Panc1 (cell line): ENCODE data around the gene EMC8. TPM values are rescaled to one million over a fixed set of nuclear protein-coding genes. Genes with fewer than 3 reads are reported as not detected.

Experiments used
- ATAC-seq: fragments of 200-7000 bp; cut with Tn5 transposase; 2 replicates; pipeline ENCODE4 v1.9.1; 2020; ENCODE audit warnings: mild to moderate bottlenecking, moderate library complexity
- BruUV-seq: library from RNA; stranded (reverse); fragments of 400-500 nt; replicated peaks from 2 replicates; lab custom pipeline; 2021; lab: Mats Ljungman, UMichigan
- CTCF ChIA-PET: fragments of 300-600 bp; sonication (Branson Sonifier 250); formaldehyde crosslinking; loops from one replicate; lab custom pipeline; 2022; ENCODE audit warnings: antibody characterized with exemption; lab: Charles Lee
- POLR2A ChIA-PET: fragments of 300-600 bp; sonication (Branson Sonifier 250); formaldehyde crosslinking; loops from one replicate; lab custom pipeline; 2022; ENCODE audit warnings: antibody characterized with exemption; lab: Charles Lee
- DNase-seq: peaks from one replicate; pipeline ENCODE4 v3.0.0-alpha.2; 2010; ENCODE audit warnings: low read depth, low spot score
- H3K27ac ChIP-seq: 2 replicates; pipeline ENCODE4 v1.5.1; 2011; ENCODE audit warnings: mild to moderate bottlenecking, low read length, inconsistent platforms
- H3K27me3 ChIP-seq: fragments of 200-500 bp; sonication (Bioruptor generic); 2 replicates; pipeline ENCODE4 v1.6.0; 2014; ENCODE audit warnings: low read length, inconsistent platforms; ENCODE audit not compliant: control insufficient read depth, insufficient read depth
- H3K36me3 ChIP-seq: fragments of 200-500 bp; sonication (Bioruptor generic); 2 replicates; pipeline ENCODE4 v1.5.1; 2014; ENCODE audit warnings: inconsistent platforms, mild to moderate bottlenecking, low read length, moderate library complexity; ENCODE audit not compliant: control insufficient read depth, insufficient read depth
- H3K4me1 ChIP-seq: 2 replicates; pipeline ENCODE4 v1.5.1; 2011; ENCODE audit warnings: inconsistent platforms, mild to moderate bottlenecking, low read length, moderate library complexity; ENCODE audit not compliant: control insufficient read depth, insufficient read depth
- H3K4me3 ChIP-seq, 2 experiments: 2 replicates each; pipeline ENCODE4 v1.5.1; 2011 to 2012; ENCODE audit warnings: low read depth in 2 of 2, low read length in 2 of 2, mild to moderate bottlenecking in 2 of 2, inconsistent platforms in 1 of 2, moderate library complexity in 1 of 2
- H3K9me3 ChIP-seq: fragments of 200-500 bp; sonication (Bioruptor generic); 2 replicates; pipeline ENCODE4 v1.5.1; 2014; ENCODE audit warnings: low read depth, mild to moderate bottlenecking, inconsistent platforms, low read length, moderate library complexity; ENCODE audit not compliant: control insufficient read depth, insufficient read depth
- POLR2AphosphoS5 ChIP-seq: IDR thresholded peaks from 2 replicates; pipeline ENCODE4 v1.6.1; 2012; ENCODE audit warnings: mild to moderate bottlenecking, low read depth, low read length, moderate library complexity
- SIN3A ChIP-seq: IDR thresholded peaks from 2 replicates; pipeline ENCODE4 v1.6.1; 2012; ENCODE audit warnings: low read depth, mild to moderate bottlenecking, low read length, moderate library complexity, borderline replicate concordance; ENCODE audit not compliant: insufficient read depth
- TCF7L2 ChIP-seq: IDR thresholded peaks from 2 replicates; pipeline ENCODE4 v1.6.1; 2011; ENCODE audit warnings: mild to moderate bottlenecking, low read depth, low read length, inconsistent platforms
- in situ Hi-C: cut with HindIII; loops from 2 replicates; pipeline ENCODE4 v1.10.0; 2016; ENCODE audit warnings: low sequenced_read_pairs, low pct_unique_long_range_greater_than_20kb
- intact Hi-C: fragments of 100-400 bp; cut with micrococcal nuclease; formaldehyde crosslinking; loops from one replicate; pipeline ENCODE4 v1.10.0; 2022; ENCODE audit not compliant: unreplicated experiment
- total RNA-seq: library from RNA; stranded (reverse); gene quantifications from one replicate; pipeline ENCODE4 v1.2.1, GENCODE V29; 2021; ENCODE audit not compliant: unreplicated experiment
- TF ChIP-seq, protein P1 (sequence below): fragments of 450-650 bp; IDR thresholded peaks from 2 replicates; pipeline ENCODE4 v1.5.1; 2017; ENCODE audit warnings: mild to moderate bottlenecking
- TF ChIP-seq, protein P2 (sequence below), 2 experiments: IDR thresholded peaks; 2 replicates each; pipeline ENCODE4 v1.6.1; 2011 to 2012; ENCODE audit warnings: low read depth in 2 of 2, control low read depth in 1 of 2, low read length in 1 of 2, mild to moderate bottlenecking in 1 of 2, moderate library complexity in 1 of 2; ENCODE audit not compliant: insufficient read depth in 1 of 2

Gene EMC8
- total RNA-seq, 1 experiment from 2014 or later: 39.1 TPM

DNA sequence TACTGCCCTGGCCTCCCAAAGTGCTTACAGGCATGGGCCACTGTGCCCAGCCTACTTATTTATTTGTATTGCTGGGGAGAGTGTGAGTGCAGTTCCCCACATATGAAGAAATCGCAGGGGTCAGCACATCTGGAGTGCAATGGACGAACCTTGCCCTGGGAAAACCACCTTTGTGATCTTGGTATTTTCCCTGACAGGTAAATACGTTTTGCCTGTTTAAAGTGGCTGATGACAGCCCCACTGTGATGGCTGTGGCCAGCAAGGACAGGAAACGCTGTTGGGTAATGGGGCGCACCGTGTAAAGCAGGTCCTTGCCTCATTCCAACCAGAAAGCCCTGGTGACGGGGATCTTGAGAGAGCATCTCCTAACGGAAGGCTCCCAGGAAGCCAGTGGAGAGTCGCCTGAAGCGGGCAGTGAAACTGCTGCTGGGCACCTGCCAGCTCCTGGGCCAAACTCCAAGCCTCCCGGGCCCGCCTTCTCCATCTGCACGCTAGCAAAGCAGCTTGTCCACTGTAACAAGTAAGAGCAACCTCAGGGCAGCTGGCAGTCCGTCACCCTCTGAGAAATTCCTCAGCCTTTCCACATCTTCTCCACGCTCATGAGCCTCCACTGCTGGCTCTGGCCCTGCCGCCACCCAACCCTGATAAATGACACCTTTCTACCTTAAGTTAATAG is 17.5 kb downstream of the EMC8 start:
- no TSS peak for BruUV-seq
- intact Hi-C loops: no loop called here
- POLR2A ChIA-PET: interaction anchor here (0.6 kb wide), 1 partner anchor 37 kb away, joined by 5 read pairs; no protein-coding TSS in a partner anchor
- no peaks in the 10 kb centered on the region for H3K9me3 ChIP-seq
- peaks cover 3% of the 10 kb centered on the region; the same call in 1 of the 2 replicates for H3K36me3 ChIP-seq
- H3K4me3 ChIP-seq: no peak overlapping the region
- no peaks in the 10 kb centered on the region for H3K4me1 ChIP-seq
- H3K27ac ChIP-seq: no peak overlapping the region
- DNase-seq (no peak), ATAC-seq (no peak)
- H3K27me3 ChIP-seq: no peaks in the 10 kb centered on the region
- TF ChIP-seq SIN3A: no peak
- TF ChIP-seq, protein P1, sequence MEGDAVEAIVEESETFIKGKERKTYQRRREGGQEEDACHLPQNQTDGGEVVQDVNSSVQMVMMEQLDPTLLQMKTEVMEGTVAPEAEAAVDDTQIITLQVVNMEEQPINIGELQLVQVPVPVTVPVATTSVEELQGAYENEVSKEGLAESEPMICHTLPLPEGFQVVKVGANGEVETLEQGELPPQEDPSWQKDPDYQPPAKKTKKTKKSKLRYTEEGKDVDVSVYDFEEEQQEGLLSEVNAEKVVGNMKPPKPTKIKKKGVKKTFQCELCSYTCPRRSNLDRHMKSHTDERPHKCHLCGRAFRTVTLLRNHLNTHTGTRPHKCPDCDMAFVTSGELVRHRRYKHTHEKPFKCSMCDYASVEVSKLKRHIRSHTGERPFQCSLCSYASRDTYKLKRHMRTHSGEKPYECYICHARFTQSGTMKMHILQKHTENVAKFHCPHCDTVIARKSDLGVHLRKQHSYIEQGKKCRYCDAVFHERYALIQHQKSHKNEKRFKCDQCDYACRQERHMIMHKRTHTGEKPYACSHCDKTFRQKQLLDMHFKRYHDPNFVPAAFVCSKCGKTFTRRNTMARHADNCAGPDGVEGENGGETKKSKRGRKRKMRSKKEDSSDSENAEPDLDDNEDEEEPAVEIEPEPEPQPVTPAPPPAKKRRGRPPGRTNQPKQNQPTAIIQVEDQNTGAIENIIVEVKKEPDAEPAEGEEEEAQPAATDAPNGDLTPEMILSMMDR: no peak
- TF ChIP-seq TCF7L2: no peak
- in situ Hi-C loops: no loop called here
- CTCF ChIA-PET: no interaction called here

DNA sequence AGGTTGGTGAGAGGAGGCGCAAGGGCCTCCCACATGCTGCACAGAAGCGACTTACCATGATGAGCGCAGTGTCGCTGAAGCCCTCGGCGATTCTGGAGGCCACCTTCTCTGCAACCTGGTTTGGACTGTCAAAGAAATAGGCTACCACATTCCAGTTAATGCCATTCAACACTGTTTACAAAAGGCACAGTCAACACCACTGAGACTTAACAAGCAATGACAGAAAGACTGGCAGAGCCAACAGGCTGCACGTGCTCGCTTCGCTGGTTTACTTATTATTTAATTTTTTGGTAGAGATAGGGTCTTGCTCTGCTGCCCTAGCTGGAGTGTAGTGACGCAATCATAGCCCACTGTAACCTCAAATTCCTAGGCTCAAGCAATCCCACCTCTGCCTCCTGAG is 18.2 kb downstream of the EMC8 start:
- Histone ChIP-seq H3K4me3 (no peak overlapping the region), H3K27me3 (no peaks in the 10 kb centered on the region), H3K4me1 (no peaks in the 10 kb centered on the region), H3K27ac (no peak overlapping the region), H3K9me3 (no peaks in the 10 kb centered on the region), H3K36me3 (peaks cover 3% of the 10 kb centered on the region; the same call in 1 of the 2 replicates)
- ChIA-PET POLR2A (no interaction called here), CTCF (no interaction called here)
- in situ Hi-C loops (no loop called here), intact Hi-C loops (no loop called here)
- TF ChIP-seq, protein P1: no peak
- TF ChIP-seq SIN3A (no peak), POLR2AphosphoS5 (no peak), TCF7L2 (no peak)
- TF ChIP-seq, protein P2, sequence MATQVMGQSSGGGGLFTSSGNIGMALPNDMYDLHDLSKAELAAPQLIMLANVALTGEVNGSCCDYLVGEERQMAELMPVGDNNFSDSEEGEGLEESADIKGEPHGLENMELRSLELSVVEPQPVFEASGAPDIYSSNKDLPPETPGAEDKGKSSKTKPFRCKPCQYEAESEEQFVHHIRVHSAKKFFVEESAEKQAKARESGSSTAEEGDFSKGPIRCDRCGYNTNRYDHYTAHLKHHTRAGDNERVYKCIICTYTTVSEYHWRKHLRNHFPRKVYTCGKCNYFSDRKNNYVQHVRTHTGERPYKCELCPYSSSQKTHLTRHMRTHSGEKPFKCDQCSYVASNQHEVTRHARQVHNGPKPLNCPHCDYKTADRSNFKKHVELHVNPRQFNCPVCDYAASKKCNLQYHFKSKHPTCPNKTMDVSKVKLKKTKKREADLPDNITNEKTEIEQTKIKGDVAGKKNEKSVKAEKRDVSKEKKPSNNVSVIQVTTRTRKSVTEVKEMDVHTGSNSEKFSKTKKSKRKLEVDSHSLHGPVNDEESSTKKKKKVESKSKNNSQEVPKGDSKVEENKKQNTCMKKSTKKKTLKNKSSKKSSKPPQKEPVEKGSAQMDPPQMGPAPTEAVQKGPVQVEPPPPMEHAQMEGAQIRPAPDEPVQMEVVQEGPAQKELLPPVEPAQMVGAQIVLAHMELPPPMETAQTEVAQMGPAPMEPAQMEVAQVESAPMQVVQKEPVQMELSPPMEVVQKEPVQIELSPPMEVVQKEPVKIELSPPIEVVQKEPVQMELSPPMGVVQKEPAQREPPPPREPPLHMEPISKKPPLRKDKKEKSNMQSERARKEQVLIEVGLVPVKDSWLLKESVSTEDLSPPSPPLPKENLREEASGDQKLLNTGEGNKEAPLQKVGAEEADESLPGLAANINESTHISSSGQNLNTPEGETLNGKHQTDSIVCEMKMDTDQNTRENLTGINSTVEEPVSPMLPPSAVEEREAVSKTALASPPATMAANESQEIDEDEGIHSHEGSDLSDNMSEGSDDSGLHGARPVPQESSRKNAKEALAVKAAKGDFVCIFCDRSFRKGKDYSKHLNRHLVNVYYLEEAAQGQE (IDR thresholded peaks at IDR 0.05; ENCODE audit: insufficient read depth in 1 of 2, low read depth in 2 of 2, low read length in 1 of 2): no peak
- BruUV-seq: no TSS peak
- no peak for ATAC-seq
- no peak for DNase-seq
